ENCODE measurements around the gene THOC6.

Gene THOC6

GRCh38 chr16:3035972-3036725, 12.3 kb downstream of the THOC6 start:
- Histone ChIP-seq H3K9me3 (ENCODE audit: insufficient read depth, low read depth, low read length) (no peaks in the 10 kb centered on the region), H3K27ac (ENCODE audit: low read depth, low read length) (no peak overlapping the region), H3K9ac (ENCODE audit: low read depth, low read length) (peak overlapping the region; percentile 38; the same call in 1 of the 2 replicates), H3K27me3 (ENCODE audit: insufficient read depth, low read length) (peaks cover 51% of the 10 kb centered on the region), H3K36me3 (ENCODE audit: insufficient read depth, low read length) (no peaks in the 10 kb centered on the region), H3K4me3 (ENCODE audit: low read length) (peak overlapping the region; percentile 63), H3K4me1 (ENCODE audit: insufficient read depth, low read length) (peaks cover 5% of the 10 kb centered on the region; the same call in 1 of the 2 replicates)
- 9% methylated on average over 40 of the region's 40 CpGs for WGBS

DNA sequence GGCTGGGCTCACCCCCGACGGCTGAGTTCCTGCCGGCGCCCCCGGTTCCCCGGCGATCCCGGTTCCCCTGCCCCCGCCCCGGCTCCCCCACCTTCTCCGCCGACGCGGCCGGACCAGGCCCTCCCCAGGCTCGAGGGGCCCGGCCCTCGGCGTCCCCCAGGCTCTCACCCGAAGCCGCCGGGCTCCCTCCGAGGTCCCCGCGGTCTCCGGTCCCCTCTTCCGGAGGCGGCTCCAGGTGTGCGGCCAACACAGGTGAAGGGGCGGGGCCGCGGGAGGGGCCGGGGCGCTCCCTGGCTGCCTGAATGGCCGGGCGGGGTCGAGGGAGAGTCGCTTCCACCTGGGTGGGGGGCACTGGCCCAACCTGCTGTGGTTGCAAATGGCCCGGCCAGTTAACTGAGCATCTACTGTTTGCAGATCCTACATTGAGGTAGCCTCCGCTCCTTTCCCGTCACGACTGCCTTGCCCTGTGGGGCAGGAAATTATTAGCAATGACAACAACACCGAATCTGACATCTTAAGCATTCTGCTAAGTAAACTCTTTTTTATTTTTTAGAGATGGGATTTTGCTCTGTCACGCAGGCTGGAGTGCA, 13.0 kb downstream of the THOC6 start, which contains the start of gene BICDL2:
Gene BICDL2, minus strand, starts transcription at position 219 of the 590 bp plus-strand sequence. CDS start 1,448 bp downstream, outside the sequence.
- Histone ChIP-seq H3K36me3 (ENCODE audit: insufficient read depth, low read length) (no peaks in the 10 kb centered on the region), H3K4me3 (ENCODE audit: low read length) (peak within 1 kb of the TSS; percentile 63), H3K9ac (ENCODE audit: low read depth, low read length) (peak within 1 kb of the TSS; percentile 38; the same call in 1 of the 2 replicates)

GRCh38 chr16:3038256-3038655, 14.4 kb downstream of the THOC6 start:
- Histone ChIP-seq H3K9me3 (ENCODE audit: insufficient read depth, low read depth, low read length) (no peaks in the 10 kb centered on the region), H3K27ac (ENCODE audit: low read depth, low read length) (peak overlapping the region; percentile 52; the same call in 1 of the 2 replicates), H3K9ac (ENCODE audit: low read depth, low read length) (peak overlapping the region; percentile 14; the same call in 1 of the 2 replicates), H3K27me3 (ENCODE audit: insufficient read depth, low read length) (peaks cover 58% of the 10 kb centered on the region), H3K4me1 (ENCODE audit: insufficient read depth, low read length) (peaks cover 5% of the 10 kb centered on the region; the same call in 1 of the 2 replicates), H3K4me3 (ENCODE audit: low read length) (no peak overlapping the region), H3K36me3 (ENCODE audit: insufficient read depth, low read length) (no peaks in the 10 kb centered on the region)
- WGBS, result 68% methylated on average over 11 of the region's 11 CpGs

More for the DNA sequence above, 13.0 kb downstream of the THOC6 start, which contains the start of gene BICDL2:
- Histone ChIP-seq H3K4me1 (ENCODE audit: insufficient read depth, low read length) (peaks cover 5% of the 10 kb centered on the region; the same call in 1 of the 2 replicates), H3K27ac (ENCODE audit: low read depth, low read length) (no peak within 1 kb of the TSS), H3K9me3 (ENCODE audit: insufficient read depth, low read depth, low read length) (no peaks in the 10 kb centered on the region), H3K27me3 (ENCODE audit: insufficient read depth, low read length) (peaks cover 53% of the 10 kb centered on the region)
- WGBS, result 9% methylated on average over 44 of the region's 44 CpGs

DNA sequence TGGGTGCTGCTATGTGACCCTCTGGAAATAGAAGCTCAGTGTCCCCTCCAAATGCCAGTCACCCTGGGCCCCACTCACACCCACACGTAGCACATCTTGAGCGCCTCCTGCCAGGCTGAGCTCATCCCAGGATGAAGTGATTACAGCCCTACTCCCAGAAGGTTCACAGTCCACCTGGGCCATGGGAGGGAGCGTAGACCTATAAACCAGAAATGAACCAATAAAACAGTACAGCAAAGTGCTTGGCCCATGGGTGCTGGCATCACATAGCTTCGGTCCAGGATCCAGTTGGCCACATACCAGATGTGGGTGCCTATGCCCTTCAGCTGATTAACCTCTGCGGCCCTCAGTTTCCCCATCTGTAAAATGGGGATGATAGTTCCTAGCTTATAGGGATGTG, 15.1 kb downstream of the THOC6 start:
- no peaks in the 10 kb centered on the region for H3K9me3 ChIP-seq (ENCODE audit: insufficient read depth, low read depth, low read length)
- no peaks in the 10 kb centered on the region for H3K36me3 ChIP-seq (ENCODE audit: insufficient read depth, low read length)
- H3K27ac ChIP-seq (ENCODE audit: low read depth, low read length), result no peak overlapping the region; the same call in 1 of the 2 replicates
- no peak overlapping the region for H3K4me3 ChIP-seq (ENCODE audit: low read length)
- H3K27me3 ChIP-seq (ENCODE audit: insufficient read depth, low read length), result peaks cover 63% of the 10 kb centered on the region
- peaks cover 5% of the 10 kb centered on the region; the same call in 1 of the 2 replicates for H3K4me1 ChIP-seq (ENCODE audit: insufficient read depth, low read length)
- no peak overlapping the region for H3K9ac ChIP-seq (ENCODE audit: low read depth, low read length)
- WGBS, result 91% methylated on average over 5 of the region's 5 CpGs

GRCh38 chr16:3042376-3042775, 18.5 kb downstream of the THOC6 start:
- Histone ChIP-seq H3K36me3 (ENCODE audit: insufficient read depth, low read length) (no peaks in the 10 kb centered on the region), H3K4me3 (ENCODE audit: low read length) (no peak overlapping the region), H3K27me3 (ENCODE audit: insufficient read depth, low read length) (peaks cover 67% of the 10 kb centered on the region), H3K27ac (ENCODE audit: low read depth, low read length) (no peak overlapping the region), H3K4me1 (ENCODE audit: insufficient read depth, low read length) (peaks cover 5% of the 10 kb centered on the region; the same call in 1 of the 2 replicates), H3K9ac (ENCODE audit: low read depth, low read length) (no peak overlapping the region), H3K9me3 (ENCODE audit: insufficient read depth, low read depth, low read length) (no peaks in the 10 kb centered on the region)
- 93% methylated on average over 2 of the region's 3 CpGs for WGBS

DNA sequence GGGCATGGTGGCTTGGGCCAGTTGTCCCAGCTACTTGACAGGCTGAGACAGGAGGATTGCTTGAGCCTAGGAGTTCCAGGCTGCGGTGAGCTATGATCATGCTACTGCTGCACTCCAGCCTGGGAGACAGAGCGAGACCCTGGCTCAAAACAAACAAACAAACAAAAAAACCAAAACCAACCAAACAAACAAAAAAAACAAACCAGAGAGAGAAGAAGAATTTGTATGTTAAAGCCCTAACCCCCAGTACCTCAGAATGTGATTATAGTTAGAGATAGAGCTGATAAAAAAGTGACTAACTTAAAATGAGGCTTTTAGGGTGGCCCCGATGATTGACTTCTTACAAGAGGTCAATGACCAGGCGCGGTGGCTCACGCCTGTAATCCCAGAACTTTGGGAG, 20.9 kb downstream of the THOC6 start:
- Histone ChIP-seq H3K9me3 (ENCODE audit: insufficient read depth, low read depth, low read length) (no peaks in the 10 kb centered on the region), H3K27ac (ENCODE audit: low read depth, low read length) (no peak overlapping the region), H3K4me3 (ENCODE audit: low read length) (peak overlapping the region; percentile 82; the same call in 1 of the 2 replicates), H3K27me3 (ENCODE audit: insufficient read depth, low read length) (peaks cover 65% of the 10 kb centered on the region), H3K36me3 (ENCODE audit: insufficient read depth, low read length) (no peaks in the 10 kb centered on the region), H3K4me1 (ENCODE audit: insufficient read depth, low read length) (no peaks in the 10 kb centered on the region), H3K9ac (ENCODE audit: low read depth, low read length) (no peak overlapping the region)
- WGBS, result 93% methylated on average over 5 of the region's 6 CpGs

DNA sequence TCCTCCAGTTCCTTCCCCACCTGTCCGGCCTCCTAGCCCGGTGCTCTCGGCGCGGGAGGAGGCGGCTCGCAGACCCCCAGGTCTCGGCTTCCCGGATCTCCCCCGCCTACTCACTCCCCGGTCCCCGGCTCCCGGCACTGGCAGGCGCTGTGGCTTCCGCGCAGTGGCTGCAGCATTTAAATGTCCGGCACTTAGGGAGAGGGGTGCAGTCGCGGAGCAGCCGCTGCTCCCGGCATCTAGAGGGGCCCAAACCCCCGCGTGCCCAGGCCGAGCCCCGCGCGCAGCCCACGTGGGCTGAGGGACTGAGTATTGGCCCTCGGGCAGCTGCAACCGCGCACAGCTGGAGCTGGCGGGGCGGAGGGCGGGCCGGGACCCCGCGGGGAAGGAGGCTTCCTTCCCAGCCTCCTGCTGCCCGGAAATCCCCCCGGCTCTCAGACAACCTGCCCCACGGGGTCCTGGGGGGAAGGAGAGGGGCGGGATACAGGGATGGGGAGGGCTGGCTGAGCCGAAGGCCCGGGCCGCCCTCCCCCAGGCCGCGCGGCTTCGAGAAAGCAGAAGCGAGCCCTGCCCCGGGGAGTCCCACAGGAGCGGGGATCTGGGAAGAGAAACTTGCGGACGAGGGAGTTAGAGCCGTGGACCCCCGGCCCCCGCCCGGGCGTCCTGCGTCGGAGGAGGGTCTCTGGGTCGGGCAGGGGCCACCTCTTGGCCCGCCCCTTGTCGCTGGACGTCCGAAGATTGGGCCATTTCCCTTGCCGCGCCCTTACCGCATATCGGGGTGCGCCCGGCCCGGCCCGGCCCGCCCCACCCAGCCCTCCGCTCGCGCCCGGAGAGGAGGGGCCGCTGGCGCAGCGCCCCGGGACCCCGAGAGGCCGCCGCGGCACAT, 22.2 kb downstream of the THOC6 start, which contains the start of gene MMP25:
Gene MMP25, plus strand, starts transcription at position 804 of the 883 bp plus-strand sequence. CDS start 357 bp downstream, outside the sequence.
- Histone ChIP-seq H3K27ac (ENCODE audit: low read depth, low read length) (peak within 1 kb of the TSS; percentile 71; the same call in 1 of the 2 replicates), H3K27me3 (ENCODE audit: insufficient read depth, low read length) (peaks cover 75% of the 10 kb centered on the region), H3K36me3 (ENCODE audit: insufficient read depth, low read length) (no peaks in the 10 kb centered on the region), H3K4me3 (ENCODE audit: low read length) (peak within 1 kb of the TSS; percentile 82), H3K9ac (ENCODE audit: low read depth, low read length) (peak within 1 kb of the TSS; percentile 69), H3K4me1 (ENCODE audit: insufficient read depth, low read length) (no peaks in the 10 kb centered on the region), H3K9me3 (ENCODE audit: insufficient read depth, low read depth, low read length) (no peaks in the 10 kb centered on the region)
- WGBS, result under 1% methylated on average over 84 of the region's 86 CpGs

DNA sequence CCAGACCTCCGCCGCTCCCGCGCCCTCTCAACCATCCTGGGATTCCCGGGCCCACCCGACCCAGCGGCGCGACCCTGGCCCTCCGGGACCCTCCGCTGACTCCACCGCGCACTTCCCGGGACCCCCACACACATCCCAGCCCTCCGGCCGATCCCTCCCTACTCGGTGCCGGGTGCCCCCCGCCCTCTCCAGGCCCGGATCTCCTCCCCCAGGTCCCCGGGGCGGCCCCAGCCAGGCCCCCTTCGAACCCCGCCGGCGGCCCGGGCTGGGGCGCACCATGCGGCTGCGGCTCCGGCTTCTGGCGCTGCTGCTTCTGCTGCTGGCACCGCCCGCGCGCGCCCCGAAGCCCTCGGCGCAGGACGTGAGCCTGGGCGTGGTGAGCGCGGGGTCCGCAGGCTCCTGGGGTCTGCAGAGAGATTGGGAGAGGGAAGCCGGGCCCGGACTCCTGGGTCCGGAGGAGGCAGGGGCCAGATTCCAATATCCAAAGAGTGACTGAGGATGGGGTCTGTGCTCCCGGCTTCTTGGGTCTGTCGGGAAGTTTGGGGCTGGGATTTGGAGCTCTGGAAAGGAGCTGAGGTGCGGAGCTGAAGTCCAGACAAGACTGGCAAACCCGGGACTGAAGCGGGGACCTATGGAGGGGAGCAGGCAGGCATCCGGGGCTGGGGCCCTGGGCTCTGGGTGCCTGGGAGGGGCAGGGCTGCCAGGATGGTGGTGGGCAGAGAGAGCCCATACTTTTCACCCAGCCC, 23.0 kb downstream of the THOC6 start:
- 2% methylated on average over 54 of the region's 54 CpGs for WGBS

GRCh38 chr16:3047387-3047720, 23.5 kb downstream of the THOC6 start:
- no peaks in the 10 kb centered on the region for H3K9me3 ChIP-seq (ENCODE audit: insufficient read depth, low read depth, low read length)
- no peak overlapping the region for H3K27ac ChIP-seq (ENCODE audit: low read depth, low read length)
- H3K36me3 ChIP-seq (ENCODE audit: insufficient read depth, low read length), result no peaks in the 10 kb centered on the region
- no peaks in the 10 kb centered on the region for H3K4me1 ChIP-seq (ENCODE audit: insufficient read depth, low read length)
- H3K9ac ChIP-seq (ENCODE audit: low read depth, low read length), result peak overlapping the region; percentile 68; the same call in 1 of the 2 replicates
- WGBS, result 26% methylated on average over 13 of the region's 13 CpGs
- H3K27me3 ChIP-seq (ENCODE audit: insufficient read depth, low read length), result peaks cover 77% of the 10 kb centered on the region
- H3K4me3 ChIP-seq (ENCODE audit: low read length), result peak overlapping the region; percentile 82

More for the DNA sequence above, 23.0 kb downstream of the THOC6 start:
- H3K9ac ChIP-seq (ENCODE audit: low read depth, low read length), result peak overlapping the region; percentile 68
- no peaks in the 10 kb centered on the region for H3K9me3 ChIP-seq (ENCODE audit: insufficient read depth, low read depth, low read length)
- no peaks in the 10 kb centered on the region for H3K4me1 ChIP-seq (ENCODE audit: insufficient read depth, low read length)
- H3K27ac ChIP-seq (ENCODE audit: low read depth, low read length), result no peak overlapping the region
- peak overlapping the region; percentile 82 for H3K4me3 ChIP-seq (ENCODE audit: low read length)
- H3K27me3 ChIP-seq (ENCODE audit: insufficient read depth, low read length), result peaks cover 77% of the 10 kb centered on the region
- H3K36me3 ChIP-seq (ENCODE audit: insufficient read depth, low read length), result no peaks in the 10 kb centered on the region

- H3K9ac ChIP-seq (ENCODE audit: low read depth, low read length), result no peak overlapping the region
- peaks cover 55% of the 10 kb centered on the region for H3K27me3 ChIP-seq (ENCODE audit: insufficient read depth, low read length)
- H3K27ac ChIP-seq (ENCODE audit: low read depth, low read length), result no peak overlapping the region
Observed at GRCh38 chr16:3049921-3050481, 26.2 kb downstream of the THOC6 start.

More at GRCh38 chr16:3049921-3050481, 26.2 kb downstream of the THOC6 start:
- no peaks in the 10 kb centered on the region for H3K9me3 ChIP-seq (ENCODE audit: insufficient read depth, low read depth, low read length)
- H3K4me1 ChIP-seq (ENCODE audit: insufficient read depth, low read length), result no peaks in the 10 kb centered on the region
- H3K4me3 ChIP-seq (ENCODE audit: low read length), result no peak overlapping the region
- WGBS, result 89% methylated on average over 26 of the region's 26 CpGs
- H3K36me3 ChIP-seq (ENCODE audit: insufficient read depth, low read length), result no peaks in the 10 kb centered on the region; the same call in 1 of the 2 replicates

Measured in HUES64 (cell line).